Activated T-cell treated with anti-CD3 and anti-CD28 coated beads, Interleukin-2, amount 50 U/mL, for 72 hours (primary cell): ENCODE results near the gene GSKIP. TPM values are rescaled to one million over a fixed set of nuclear protein-coding genes. Genes with fewer than 3 reads are reported as not detected.

Experiments used
- total RNA-seq, 2 donors: library from RNA; stranded (reverse); gene quantifications; one replicate each; pipeline ENCODE4 v1.2.3, GENCODE V29; 2022

The GSKIP gene
- total RNA-seq, 2 donors from 2014 or later: 22.5 to 22.6 TPM

Other genes with a start within 250 kb of the GSKIP start
- gene BDKRB2, start 158.7 kb upstream of the GSKIP start, total RNA-seq: not detected
- gene BDKRB1, start 107.3 kb upstream of the GSKIP start, total RNA-seq: not detected
- gene ATG2B, start 185 bp upstream of the GSKIP start, total RNA-seq: 10 to 100 TPM; 22.9 to 28.3 TPM
- gene AK7, start 28.6 kb downstream of the GSKIP start, total RNA-seq: under 1 TPM; 0.81 to 0.86 TPM
- gene PAPOLA, start 138.9 kb downstream of the GSKIP start, total RNA-seq: 100 to 1,000 TPM; 124 to 143 TPM